ENCODE data around the gene SRRD. TPM values are rescaled to one million over a fixed set of nuclear protein-coding genes. Genes with fewer than 3 reads are reported as not detected.

The SRRD gene
- total RNA-seq, 1 experiment from 2014 or later = 9.5 TPM

DNA sequence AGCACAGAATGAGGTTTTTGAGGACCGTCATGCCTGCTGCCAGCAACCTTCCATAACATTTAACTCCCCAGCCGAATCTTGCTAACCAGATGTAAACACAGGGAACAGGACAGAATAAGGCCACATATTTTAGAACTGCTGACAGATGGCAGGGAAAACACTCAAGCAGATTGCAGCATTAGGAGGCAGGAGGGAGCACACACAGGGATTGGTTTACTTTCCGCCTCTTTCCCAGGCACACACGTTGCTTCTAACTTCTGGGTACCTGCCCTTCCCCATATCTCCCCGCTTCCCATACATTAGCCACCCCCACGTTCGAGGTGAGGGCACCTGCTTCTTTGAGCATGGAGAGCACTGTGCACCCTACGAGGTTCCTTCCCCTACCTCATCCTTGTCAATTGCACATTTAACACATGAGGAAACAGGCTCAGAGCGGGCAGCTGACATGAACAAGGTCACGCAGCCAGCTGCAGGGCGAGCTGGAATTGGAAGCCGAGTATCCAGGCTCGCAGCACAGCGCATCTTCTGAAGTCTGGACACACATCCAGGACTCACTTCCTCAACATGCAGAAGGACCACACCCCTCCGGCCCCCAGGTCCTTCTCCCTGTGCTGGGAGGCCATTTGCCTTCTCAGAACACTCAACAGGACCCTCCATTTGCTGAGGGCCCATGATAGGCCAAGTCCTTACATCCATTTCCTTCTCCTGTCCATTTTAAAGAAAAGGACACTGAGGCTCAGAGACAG is 35.9 kb upstream of the SRRD start:
- CTCF ChIA-PET = no interaction called here
- POLR2A ChIA-PET (ENCODE audit: unreplicated experiment) = no interaction called here

DNA sequence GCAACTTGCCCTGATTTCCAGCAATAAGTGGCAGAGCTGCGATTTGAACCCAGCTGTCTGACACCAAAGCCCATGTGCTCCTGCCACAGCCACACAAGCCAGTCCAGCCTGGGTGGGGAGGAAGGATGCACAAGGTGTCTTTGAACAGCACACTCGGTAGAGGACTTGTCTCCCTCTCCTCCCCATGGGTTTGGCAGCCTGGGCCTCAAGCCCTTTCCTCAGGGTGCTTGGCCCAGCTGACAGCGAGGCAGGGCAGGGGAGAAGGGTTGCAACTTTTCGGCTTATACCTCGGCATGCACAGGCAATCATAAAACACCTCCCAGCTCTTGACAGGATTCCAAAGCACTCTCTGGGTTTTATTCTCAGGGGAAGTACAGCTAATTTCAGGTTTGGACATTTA is 35.3 kb upstream of the SRRD start:
- no peaks in the 10 kb centered on the region for H3K4me1 ChIP-seq (replicated peaks; ENCODE audit: insufficient read depth)
- H3K4me2 ChIP-seq = no peak overlapping the region
- no peaks in the 10 kb centered on the region for H3K79me2 ChIP-seq (ENCODE audit: low read depth)
- CTCF ChIA-PET = no interaction called here
- no peak for TF ChIP-seq EZH2 (IDR thresholded peaks at IDR 0.05; ENCODE audit: low read depth)
- TF ChIP-seq, protein P1, sequence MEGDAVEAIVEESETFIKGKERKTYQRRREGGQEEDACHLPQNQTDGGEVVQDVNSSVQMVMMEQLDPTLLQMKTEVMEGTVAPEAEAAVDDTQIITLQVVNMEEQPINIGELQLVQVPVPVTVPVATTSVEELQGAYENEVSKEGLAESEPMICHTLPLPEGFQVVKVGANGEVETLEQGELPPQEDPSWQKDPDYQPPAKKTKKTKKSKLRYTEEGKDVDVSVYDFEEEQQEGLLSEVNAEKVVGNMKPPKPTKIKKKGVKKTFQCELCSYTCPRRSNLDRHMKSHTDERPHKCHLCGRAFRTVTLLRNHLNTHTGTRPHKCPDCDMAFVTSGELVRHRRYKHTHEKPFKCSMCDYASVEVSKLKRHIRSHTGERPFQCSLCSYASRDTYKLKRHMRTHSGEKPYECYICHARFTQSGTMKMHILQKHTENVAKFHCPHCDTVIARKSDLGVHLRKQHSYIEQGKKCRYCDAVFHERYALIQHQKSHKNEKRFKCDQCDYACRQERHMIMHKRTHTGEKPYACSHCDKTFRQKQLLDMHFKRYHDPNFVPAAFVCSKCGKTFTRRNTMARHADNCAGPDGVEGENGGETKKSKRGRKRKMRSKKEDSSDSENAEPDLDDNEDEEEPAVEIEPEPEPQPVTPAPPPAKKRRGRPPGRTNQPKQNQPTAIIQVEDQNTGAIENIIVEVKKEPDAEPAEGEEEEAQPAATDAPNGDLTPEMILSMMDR (conservative IDR thresholded peaks at IDR 0.05) = no peak
- BruUV-seq (replicated peaks) = no TSS peak
- no peaks in the 10 kb centered on the region for H4K20me1 ChIP-seq (ENCODE audit: insufficient read depth)
- no peaks in the 10 kb centered on the region for H3K36me3 ChIP-seq (ENCODE audit: low read depth)
- no peak overlapping the region for H2AFZ ChIP-seq
- no peak for DNase-seq
- H3K9me2 ChIP-seq (ENCODE audit: insufficient read depth) = no peaks in the 10 kb centered on the region
- H3F3A ChIP-seq (ENCODE audit: insufficient read depth, low read depth) = no peaks in the 10 kb centered on the region
- intact Hi-C loops (cut with micrococcal nuclease; ENCODE audit: unreplicated experiment) = no loop called here
- no peak overlapping the region for H3K4me3 ChIP-seq
- POLR2A ChIA-PET (ENCODE audit: unreplicated experiment) = no interaction called here
- H3K27ac ChIP-seq = no peak overlapping the region
- H3K27me3 ChIP-seq (ENCODE audit: insufficient read depth, low read depth) = no peaks in the 10 kb centered on the region
- H3K9me3 ChIP-seq (ENCODE audit: insufficient read depth, low read depth) = no peaks in the 10 kb centered on the region

More for the DNA sequence above, 35.9 kb upstream of the SRRD start:
- H3K4me2 ChIP-seq = no peak overlapping the region
- H3K9me2 ChIP-seq (ENCODE audit: insufficient read depth) = no peaks in the 10 kb centered on the region
- H3K4me3 ChIP-seq = no peak overlapping the region
- DNase-seq = no peak
- H4K20me1 ChIP-seq (ENCODE audit: insufficient read depth) = no peaks in the 10 kb centered on the region
- no peaks in the 10 kb centered on the region for H3F3A ChIP-seq (ENCODE audit: insufficient read depth, low read depth)
- intact Hi-C loops (cut with micrococcal nuclease; ENCODE audit: unreplicated experiment) = no loop called here
- H3K36me3 ChIP-seq (ENCODE audit: low read depth) = no peaks in the 10 kb centered on the region
- no peaks in the 10 kb centered on the region for H3K79me2 ChIP-seq (ENCODE audit: low read depth)
- H3K27me3 ChIP-seq (ENCODE audit: insufficient read depth, low read depth) = no peaks in the 10 kb centered on the region
- no peak overlapping the region for H3K27ac ChIP-seq
- no peak overlapping the region for H2AFZ ChIP-seq
- TF ChIP-seq, protein P1 (conservative IDR thresholded peaks at IDR 0.05) = no peak
- no peak for TF ChIP-seq EZH2 (IDR thresholded peaks at IDR 0.05; ENCODE audit: low read depth)
- H3K4me1 ChIP-seq (replicated peaks; ENCODE audit: insufficient read depth) = no peaks in the 10 kb centered on the region
- BruUV-seq (replicated peaks) = no TSS peak
- no peaks in the 10 kb centered on the region for H3K9me3 ChIP-seq (ENCODE audit: insufficient read depth, low read depth)

DNA sequence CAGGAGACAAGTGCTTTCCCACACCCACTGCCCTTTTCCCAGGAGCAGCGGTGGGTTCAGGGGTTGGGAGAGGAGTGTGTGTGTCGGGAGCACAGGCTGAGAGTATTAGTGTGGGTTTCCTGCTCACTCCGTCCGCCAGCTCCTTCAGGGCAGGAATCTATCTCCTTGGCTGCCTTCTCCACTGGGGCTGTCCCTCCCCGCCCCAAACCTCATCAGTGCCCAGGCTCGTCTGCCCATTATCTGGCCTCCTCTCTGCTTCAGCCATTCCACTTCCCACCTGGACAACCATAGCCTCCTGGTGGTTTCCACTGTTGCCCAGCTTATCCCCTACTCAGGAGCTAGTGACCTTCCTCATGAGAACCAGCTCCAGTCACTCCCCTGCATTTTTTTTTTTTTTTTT is 34.7 kb upstream of the SRRD start:
- DNase-seq = no peak
- no peaks in the 10 kb centered on the region for H3K4me1 ChIP-seq (replicated peaks; ENCODE audit: insufficient read depth)
- H3K4me3 ChIP-seq = no peak overlapping the region
- H3K27me3 ChIP-seq (ENCODE audit: insufficient read depth, low read depth) = no peaks in the 10 kb centered on the region
- H3K4me2 ChIP-seq = no peak overlapping the region
- CTCF ChIA-PET = no interaction called here
- no TSS peak for BruUV-seq (replicated peaks)
- no peak for TF ChIP-seq EZH2 (IDR thresholded peaks at IDR 0.05; ENCODE audit: low read depth)
- TF ChIP-seq, protein P1 (conservative IDR thresholded peaks at IDR 0.05) = no peak
- POLR2A ChIA-PET (ENCODE audit: unreplicated experiment) = no interaction called here
- H3K9me3 ChIP-seq (ENCODE audit: insufficient read depth, low read depth) = no peaks in the 10 kb centered on the region
- H4K20me1 ChIP-seq (ENCODE audit: insufficient read depth) = no peaks in the 10 kb centered on the region
- H3K9me2 ChIP-seq (ENCODE audit: insufficient read depth) = no peaks in the 10 kb centered on the region
- no peak overlapping the region for H2AFZ ChIP-seq
- H3K79me2 ChIP-seq (ENCODE audit: low read depth) = no peaks in the 10 kb centered on the region
- no peak overlapping the region for H3K27ac ChIP-seq
- H3F3A ChIP-seq (ENCODE audit: insufficient read depth, low read depth) = no peaks in the 10 kb centered on the region
- intact Hi-C loops (cut with micrococcal nuclease; ENCODE audit: unreplicated experiment) = no loop called here
- H3K36me3 ChIP-seq (ENCODE audit: low read depth) = no peaks in the 10 kb centered on the region
